Gastrocnemius medialis (tissue), 4 donors: ENCODE results near the gene LTO1.

Experiments
- CTCF ChIP-seq, 5 experiments: fragments of 450-650 bp in 3 of 5; fragments of 200-600 bp in 2 of 5; sonication (generic) in 2 of 5; IDR thresholded peaks in 4 of 5; conservative IDR thresholded peaks in 1 of 5; 1 replicate in 4 of 5; 2 replicates in 1 of 5; pipeline ENCODE4 v1.5.1; 2016 to 2019; ENCODE audit warnings: antibody characterized with exemption in 5 of 5, mild to moderate bottlenecking in 3 of 5, moderate library complexity in 3 of 5
- POLR2A ChIP-seq, 2 donors: fragments of 450-650 bp; IDR thresholded peaks; one replicate each; pipeline ENCODE4 v1.6.1; 2017; ENCODE audit warnings: antibody characterized with exemption in 2 of 2, mild to moderate bottlenecking in 2 of 2, moderate library complexity in 2 of 2

DNA sequence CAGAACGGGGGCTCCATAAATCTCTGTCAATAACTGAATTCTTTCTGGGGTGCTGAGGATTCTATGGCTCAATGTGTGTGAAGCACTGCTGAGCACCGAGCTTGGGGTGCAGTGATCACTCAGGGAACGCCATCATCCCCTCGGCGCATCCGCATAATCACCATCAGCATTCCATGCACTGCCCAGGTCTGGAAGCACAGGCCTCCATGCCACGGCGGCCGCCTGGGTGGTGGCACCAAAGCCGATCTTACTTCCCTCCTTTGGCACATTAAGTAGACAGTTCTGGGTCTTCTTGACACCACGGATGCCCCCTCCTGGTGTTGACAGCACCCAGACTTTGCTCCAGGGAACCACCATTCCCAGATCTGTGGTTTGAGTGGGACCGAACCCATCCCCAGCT, 15.6 kb downstream of the LTO1 start:
- no peak for TF ChIP-seq CTCF (IDR thresholded peaks at IDR 0.05 in 4 of 5, conservative IDR thresholded peaks at IDR 0.05 in 1 of 5)
- TF ChIP-seq POLR2A (IDR thresholded peaks at IDR 0.05): no peak
